H1 (cell line): ENCODE measurements around the gene TRAF1. TPM values are rescaled to one million over a fixed set of nuclear protein-coding genes. Genes with fewer than 3 reads are reported as not detected.

ENCODE experiments used
- EGR1 ChIP-seq: IDR thresholded peaks from 2 replicates; pipeline ENCODE4 v1.6.1; 2011; ENCODE audit warnings: low read depth, low read length, borderline replicate concordance
- KDM4A ChIP-seq: IDR thresholded peaks from one replicate; pipeline ENCODE4 v1.7.1; 2012; ENCODE audit warnings: low read depth, mild to moderate bottlenecking, moderate library complexity, low read length, inconsistent platforms; ENCODE audit not compliant: severe bottlenecking
- SIX5 ChIP-seq: IDR thresholded peaks from 2 replicates; pipeline ENCODE4 v1.6.1; 2011; ENCODE audit warnings: mild to moderate bottlenecking, low read depth, low read length
- polyA plus RNA-seq, 7 experiments: library from polyadenylated mRNA; depleted of rRNA in 3 of 7; stranded (reverse) in 5 of 7; unstranded in 2 of 7; fragments of >200 nt in 5 of 7; fragments of 200-250 nt in 2 of 7; gene quantifications; 1 replicate in 5 of 7; 2 replicates in 1 of 7; 4 replicates in 1 of 7; pipeline versions ENCODE4 v1.2.1 to v1.2.3, GENCODE V29; 2011 to 2013; ENCODE audit warnings: missing spikeins in 2 of 7, mixed read lengths in 2 of 7
- total RNA-seq: library from RNA; stranded (reverse); fragmentation: NEBNext Ultra II Directional; extraction: Animal tissue kit (Norgen Biotek cat#: 25700); gene quantifications from 2 replicates; pipeline ENCODE4 v1.2.1, GENCODE V29; 2021

Gene TRAF1
- total and polyA plus RNA-seq, 2 of the 8 experiments (the other 6 are each of a cell fraction or from before 2014, with no cell fraction given): 1.6 to 3.2 TPM

DNA sequence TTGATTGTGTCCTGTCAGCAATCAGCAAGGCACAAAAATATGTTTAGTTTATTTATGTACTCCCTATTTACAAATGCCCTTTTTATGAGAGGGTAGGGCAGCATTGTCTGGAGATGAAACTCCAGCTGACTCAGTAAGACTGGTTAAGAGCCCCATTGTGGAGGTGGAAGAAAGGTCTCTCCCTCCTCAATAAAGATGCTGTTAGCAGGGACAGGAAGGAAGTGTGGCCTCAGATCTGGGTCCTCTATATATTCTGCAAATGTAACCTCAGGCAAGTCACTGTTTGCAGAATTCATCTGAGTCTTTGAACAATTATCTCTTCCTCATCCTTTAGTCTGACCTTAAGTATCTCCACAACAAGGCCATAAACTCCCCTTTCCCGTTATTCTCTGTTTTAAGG lies 48.3 kb upstream of the TRAF1 start (continued):
- TF ChIP-seq KDM4A (no peak), SIX5 (no peak), EGR1 (no peak)
